ENCODE results near the gene GOLGA2. TPM values are rescaled to one million over a fixed set of nuclear protein-coding genes. Genes with fewer than 3 reads are reported as not detected.

GOLGA2 gene
- total RNA-seq, 1 experiment from 2014 or later, result 188 TPM

DNA sequence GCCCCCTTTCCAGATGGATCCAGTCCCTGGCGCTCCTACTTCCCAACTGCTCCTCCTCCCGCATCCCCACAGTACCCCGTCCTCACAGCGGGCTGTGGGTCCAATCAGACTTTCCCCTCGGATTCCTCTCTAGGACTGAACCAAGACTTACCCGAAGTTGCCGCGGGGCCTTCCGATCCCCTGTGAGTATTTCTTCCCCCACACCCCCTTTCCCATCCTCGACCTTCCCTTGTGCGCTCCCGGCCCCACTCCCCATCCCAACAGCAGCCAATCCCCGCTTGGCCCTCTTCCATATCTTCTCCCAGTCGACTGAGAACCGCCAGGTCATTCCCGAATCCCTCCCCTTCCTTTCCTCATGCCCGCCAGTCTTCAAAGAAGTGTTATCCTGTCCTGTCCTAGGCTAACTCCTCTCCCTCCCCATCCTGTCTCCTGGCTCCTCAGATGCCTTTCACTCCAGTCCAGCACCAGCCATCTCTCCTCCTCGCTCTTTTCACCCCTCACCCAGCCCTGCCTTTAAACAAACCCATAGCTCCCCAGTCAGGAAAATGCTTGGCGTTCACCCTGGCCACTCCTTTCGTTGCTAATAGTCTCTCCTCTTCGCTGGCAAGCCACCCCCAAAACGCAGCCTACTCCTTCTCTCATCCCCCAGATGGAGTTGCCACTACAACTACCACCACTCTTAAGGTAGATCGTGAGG, 915 bp upstream of the GOLGA2 start:
- DNase-seq, result no peak
- POLR2A ChIA-PET (ENCODE audit: unreplicated experiment), result interaction anchor here (0.6 kb wide), 3 partner anchors 28 to 1057 kb away, joined by 3 to 11 read pairs (median 3); no protein-coding TSS in a partner anchor
- intact Hi-C loops (cut with micrococcal nuclease; ENCODE audit: unreplicated experiment), result loop anchor here (2.0 to 5.0 kb wide), 3 partner anchors 46 to 149 kb away; partner anchors contain the start of genes COQ4, PTGES2, SLC27A4 and TRUB2
- H3K4me3 ChIP-seq, result peak overlapping the region; percentile 65
- no peaks in the 10 kb centered on the region for H3K27me3 ChIP-seq (ENCODE audit: insufficient read depth, low read depth)
- H3K27ac ChIP-seq, result no peak overlapping the region
- peak overlapping the region; percentile 84 for H2AFZ ChIP-seq
- no peaks in the 10 kb centered on the region for H3K9me3 ChIP-seq (ENCODE audit: insufficient read depth, low read depth)
- peaks cover 13% of the 10 kb centered on the region; the same call in 1 of the 2 replicates for H3K36me3 ChIP-seq (ENCODE audit: low read depth)
- peaks cover 54% of the 10 kb centered on the region for H3K79me2 ChIP-seq (ENCODE audit: low read depth)
- peaks cover 17% of the 10 kb centered on the region for H3F3A ChIP-seq (ENCODE audit: insufficient read depth, low read depth)
- peak overlapping the region; percentile 86 for H3K4me2 ChIP-seq
- H4K20me1 ChIP-seq (ENCODE audit: insufficient read depth), result no peaks in the 10 kb centered on the region
- H3K4me1 ChIP-seq (replicated peaks; ENCODE audit: insufficient read depth), result peaks cover 30% of the 10 kb centered on the region
- TF ChIP-seq, protein P1, sequence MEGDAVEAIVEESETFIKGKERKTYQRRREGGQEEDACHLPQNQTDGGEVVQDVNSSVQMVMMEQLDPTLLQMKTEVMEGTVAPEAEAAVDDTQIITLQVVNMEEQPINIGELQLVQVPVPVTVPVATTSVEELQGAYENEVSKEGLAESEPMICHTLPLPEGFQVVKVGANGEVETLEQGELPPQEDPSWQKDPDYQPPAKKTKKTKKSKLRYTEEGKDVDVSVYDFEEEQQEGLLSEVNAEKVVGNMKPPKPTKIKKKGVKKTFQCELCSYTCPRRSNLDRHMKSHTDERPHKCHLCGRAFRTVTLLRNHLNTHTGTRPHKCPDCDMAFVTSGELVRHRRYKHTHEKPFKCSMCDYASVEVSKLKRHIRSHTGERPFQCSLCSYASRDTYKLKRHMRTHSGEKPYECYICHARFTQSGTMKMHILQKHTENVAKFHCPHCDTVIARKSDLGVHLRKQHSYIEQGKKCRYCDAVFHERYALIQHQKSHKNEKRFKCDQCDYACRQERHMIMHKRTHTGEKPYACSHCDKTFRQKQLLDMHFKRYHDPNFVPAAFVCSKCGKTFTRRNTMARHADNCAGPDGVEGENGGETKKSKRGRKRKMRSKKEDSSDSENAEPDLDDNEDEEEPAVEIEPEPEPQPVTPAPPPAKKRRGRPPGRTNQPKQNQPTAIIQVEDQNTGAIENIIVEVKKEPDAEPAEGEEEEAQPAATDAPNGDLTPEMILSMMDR (conservative IDR thresholded peaks at IDR 0.05), result no peak
- no peak for TF ChIP-seq EZH2 (IDR thresholded peaks at IDR 0.05; ENCODE audit: low read depth)
- H3K9me2 ChIP-seq (ENCODE audit: insufficient read depth), result no peaks in the 10 kb centered on the region
- BruUV-seq (replicated peaks), result no TSS peak
- CTCF ChIA-PET, result interaction anchor here (0.7 kb wide), 1 partner anchor 717 kb away, joined by 3 read pairs; no protein-coding TSS in a partner anchor

DNA sequence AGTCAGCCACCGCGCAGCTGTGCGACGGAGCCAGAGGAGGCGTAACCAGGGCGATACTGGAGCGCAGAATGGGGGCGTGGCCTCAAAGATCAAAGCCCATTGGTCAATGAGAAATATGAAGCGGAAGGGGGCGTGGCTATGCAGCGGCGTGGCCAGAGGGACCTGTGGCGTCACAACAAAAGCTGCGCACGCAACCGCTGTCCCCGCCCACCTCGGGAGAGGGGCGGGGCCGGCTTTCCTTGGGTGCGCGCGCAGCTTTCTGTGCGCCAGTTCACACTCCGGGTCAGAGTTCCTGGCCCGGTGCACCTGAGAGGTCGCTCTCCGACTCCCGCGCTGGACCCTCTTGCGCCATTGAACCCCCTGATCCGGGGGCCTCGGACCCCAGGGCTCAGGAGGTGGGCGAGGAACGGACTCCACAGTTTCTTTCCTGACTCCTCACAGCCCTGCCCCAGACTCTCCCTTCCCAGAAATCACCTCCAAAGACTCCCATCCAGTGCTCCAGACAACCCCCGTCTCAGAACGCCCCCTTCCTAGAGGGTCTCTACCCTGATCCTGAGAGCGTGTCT, 284 bp upstream of the GOLGA2 start, which contains the start of gene SWI5:
Gene SWI5 (plus strand): TSS at position 269 of the 566 bp plus-strand sequence.
- intact Hi-C loops (cut with micrococcal nuclease; ENCODE audit: unreplicated experiment), result loop anchor here (2.0 to 5.0 kb wide), 3 partner anchors 47 to 149 kb away; partner anchors contain the start of genes COQ4, PTGES2, SLC27A4 and TRUB2
- TF ChIP-seq EZH2 (IDR thresholded peaks at IDR 0.05; ENCODE audit: low read depth), result no peak
- TF ChIP-seq, protein P1 (conservative IDR thresholded peaks at IDR 0.05), result no peak
- no peaks in the 10 kb centered on the region for H4K20me1 ChIP-seq (ENCODE audit: insufficient read depth)
- peaks cover 54% of the 10 kb centered on the region for H3K79me2 ChIP-seq (ENCODE audit: low read depth)
- H3K36me3 ChIP-seq (ENCODE audit: low read depth), result peaks cover 13% of the 10 kb centered on the region; the same call in 1 of the 2 replicates
- H3K4me3 ChIP-seq, result peak within 1 kb of the TSS; percentile 65
- DNase-seq, result peak; percentile 95 to 100
- ChIA-PET POLR2A (ENCODE audit: unreplicated experiment) (interaction anchor here (0.5 to 0.8 kb wide), 11 partner anchors 18 to 1058 kb away, joined by 3 to 11 read pairs (median 3); no protein-coding TSS in a partner anchor), CTCF (no interaction called here)
- H3F3A ChIP-seq (ENCODE audit: insufficient read depth, low read depth), result peaks cover 24% of the 10 kb centered on the region
- no peaks in the 10 kb centered on the region for H3K9me2 ChIP-seq (ENCODE audit: insufficient read depth)
- no peaks in the 10 kb centered on the region for H3K27me3 ChIP-seq (ENCODE audit: insufficient read depth, low read depth)
- H3K9me3 ChIP-seq (ENCODE audit: insufficient read depth, low read depth), result no peaks in the 10 kb centered on the region
- no TSS peak for BruUV-seq (replicated peaks)
- peak within 1 kb of the TSS; percentile 86 for H3K4me2 ChIP-seq
- H3K4me1 ChIP-seq (replicated peaks; ENCODE audit: insufficient read depth), result peaks cover 36% of the 10 kb centered on the region
- peak within 1 kb of the TSS; percentile 84 for H2AFZ ChIP-seq
- H3K27ac ChIP-seq, result peak within 1 kb of the TSS; percentile 51; the same call in 1 of the 2 replicates

DNA sequence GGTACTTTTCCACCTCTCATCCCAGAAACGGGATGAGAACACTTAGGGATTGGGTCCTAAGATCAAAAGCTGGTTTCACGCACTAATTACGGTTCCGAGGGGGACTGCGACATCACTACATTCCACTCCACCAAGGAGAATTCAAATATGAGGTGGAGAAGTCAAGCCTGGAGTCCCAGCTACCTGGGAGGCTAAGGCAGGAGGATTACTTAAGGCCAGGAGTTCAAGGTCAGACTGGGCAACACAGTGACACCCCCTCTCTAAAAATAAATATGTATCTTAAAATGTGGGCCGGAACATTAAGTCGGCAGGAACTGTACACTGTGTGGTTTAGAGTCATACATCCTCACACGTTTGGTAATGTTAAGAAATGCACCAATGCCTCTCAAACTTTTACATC, 1.6 kb downstream of the GOLGA2 start:
- no peaks in the 10 kb centered on the region for H3K9me3 ChIP-seq (ENCODE audit: insufficient read depth, low read depth)
- intact Hi-C loops (cut with micrococcal nuclease; ENCODE audit: unreplicated experiment), result no loop called here
- no peak for DNase-seq
- peaks cover 10% of the 10 kb centered on the region for H4K20me1 ChIP-seq (ENCODE audit: insufficient read depth)
- peak overlapping the region; percentile 78 for H3K4me2 ChIP-seq
- peaks cover 69% of the 10 kb centered on the region for H3K79me2 ChIP-seq (ENCODE audit: low read depth)
- no peak overlapping the region for H2AFZ ChIP-seq
- no peak overlapping the region for H3K27ac ChIP-seq
- no peaks in the 10 kb centered on the region for H3K9me2 ChIP-seq (ENCODE audit: insufficient read depth)
- POLR2A ChIA-PET (ENCODE audit: unreplicated experiment), result no interaction called here
- CTCF ChIA-PET, result no interaction called here
- H3K36me3 ChIP-seq (ENCODE audit: low read depth), result peaks cover 19% of the 10 kb centered on the region
- H3K4me1 ChIP-seq (replicated peaks; ENCODE audit: insufficient read depth), result peaks cover 45% of the 10 kb centered on the region
- peaks cover 30% of the 10 kb centered on the region for H3F3A ChIP-seq (ENCODE audit: insufficient read depth, low read depth)
- TF ChIP-seq EZH2 (IDR thresholded peaks at IDR 0.05; ENCODE audit: low read depth), result no peak
- TF ChIP-seq, protein P1 (conservative IDR thresholded peaks at IDR 0.05), result no peak
- H3K27me3 ChIP-seq (ENCODE audit: insufficient read depth, low read depth), result no peaks in the 10 kb centered on the region
- no TSS peak for BruUV-seq (replicated peaks)
- H3K4me3 ChIP-seq, result peak overlapping the region; percentile 65; the same call in 1 of the 2 replicates

All from PC-9 (cell line).